NK-92 (cell line): ENCODE data around the gene ELMOD3.
"Not testable (repeated sequence)": the region's sequence is repeated elsewhere in the genome, so short reads cannot be mapped to it uniquely, and the experiment has no call there.

Source experiments
- DNase-seq: peaks from one replicate; lab custom pipeline; 2025; ENCODE audit not compliant: unreplicated experiment; lab: John Stamatoyannopoulos, UW

The ELMOD3 gene

GRCh38 chr2:85422072-85422457 lies 67.5 kb downstream of the ELMOD3 start:
- no peak for DNase-seq

- no peak for DNase-seq
Observed at GRCh38 chr2:85423525-85423924, 69.0 kb downstream of the ELMOD3 start.

- no peak for DNase-seq
Observed at GRCh38 chr2:85425588-85425987, 71.0 kb downstream of the ELMOD3 start.

DNA sequence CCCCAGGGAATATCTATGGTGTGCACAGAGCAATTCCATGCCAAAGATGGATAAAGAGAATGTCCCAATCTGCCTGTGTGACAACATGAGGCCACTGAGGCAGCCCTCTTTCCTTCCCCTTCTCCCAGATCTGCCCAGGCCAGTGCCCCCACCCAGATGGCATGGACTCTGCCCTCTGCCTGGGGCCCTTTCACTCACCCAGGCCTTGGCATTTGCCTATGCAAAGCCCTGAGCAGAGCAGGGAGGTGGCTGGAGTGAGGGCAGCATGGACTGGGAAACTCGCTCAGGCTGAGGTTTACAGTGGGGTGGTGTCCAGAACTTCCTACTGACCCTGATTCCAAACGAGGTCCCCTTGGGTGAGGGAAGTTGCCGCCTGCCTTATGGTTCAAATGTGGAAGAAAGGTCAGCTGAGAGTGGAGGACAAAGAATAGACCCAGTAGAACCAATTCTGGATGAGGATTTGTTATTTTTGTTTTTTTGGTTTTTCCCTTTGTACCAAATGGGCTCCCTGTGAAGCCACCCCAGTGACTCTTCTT lies 72.8 kb downstream of the ELMOD3 start:
- no peak for DNase-seq

- DNase-seq = no peak
Observed at GRCh38 chr2:85428343-85428881, 73.8 kb downstream of the ELMOD3 start.

DNA sequence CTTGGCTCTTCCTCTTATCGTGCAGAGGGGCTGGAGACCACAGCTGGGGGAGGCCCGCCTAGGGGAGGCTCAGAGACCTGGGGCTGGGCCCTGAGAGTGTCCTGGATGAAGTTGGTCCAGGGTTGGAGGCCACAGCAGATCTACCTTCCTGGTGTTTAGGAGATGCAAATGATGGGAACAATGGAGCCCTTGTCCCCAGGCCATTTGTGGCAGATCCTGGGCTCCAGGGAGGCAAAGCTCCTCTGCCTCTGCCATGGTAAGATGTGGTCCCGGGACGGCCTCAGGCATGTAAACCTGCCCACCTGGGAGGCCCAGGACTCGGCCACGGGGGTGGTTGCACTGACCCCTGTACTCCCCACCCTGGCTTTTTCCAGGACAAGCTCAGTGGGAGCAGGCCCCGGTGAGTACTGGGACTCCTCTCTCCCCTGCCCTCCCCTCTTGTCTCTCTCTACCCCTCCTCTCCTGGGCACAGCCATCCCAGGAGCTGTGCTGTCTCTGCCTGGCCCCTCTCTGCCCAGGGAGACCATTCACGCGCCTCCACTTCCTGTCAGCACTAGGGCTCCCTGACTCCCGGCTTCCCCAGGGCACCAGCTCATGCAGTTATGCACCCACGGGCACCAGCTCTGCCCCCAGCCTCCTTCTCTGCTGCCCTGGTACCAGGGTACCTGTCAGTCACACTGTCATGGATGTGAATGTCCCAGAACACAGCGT lies 74.8 kb downstream of the ELMOD3 start:
- DNase-seq = no peak

DNA sequence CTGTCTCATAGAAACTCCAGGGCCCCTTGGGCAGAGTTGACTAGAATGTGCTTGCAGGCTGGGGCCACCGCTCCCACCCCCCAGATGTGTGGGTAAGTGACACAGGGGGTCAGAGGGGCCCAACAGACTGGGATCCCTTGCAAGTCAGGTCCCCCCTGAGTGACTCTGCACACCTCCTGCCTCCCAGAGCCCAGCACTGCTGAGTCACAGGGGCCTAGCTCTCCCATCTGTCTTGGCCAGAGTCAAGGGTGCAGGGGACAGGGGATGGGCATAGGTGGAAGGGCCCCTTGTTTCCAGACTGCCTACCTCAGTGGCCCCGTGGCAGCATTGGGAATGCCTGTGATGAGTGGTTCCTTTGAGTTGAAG lies 75.3 kb downstream of the ELMOD3 start:
- no peak for DNase-seq

DNA sequence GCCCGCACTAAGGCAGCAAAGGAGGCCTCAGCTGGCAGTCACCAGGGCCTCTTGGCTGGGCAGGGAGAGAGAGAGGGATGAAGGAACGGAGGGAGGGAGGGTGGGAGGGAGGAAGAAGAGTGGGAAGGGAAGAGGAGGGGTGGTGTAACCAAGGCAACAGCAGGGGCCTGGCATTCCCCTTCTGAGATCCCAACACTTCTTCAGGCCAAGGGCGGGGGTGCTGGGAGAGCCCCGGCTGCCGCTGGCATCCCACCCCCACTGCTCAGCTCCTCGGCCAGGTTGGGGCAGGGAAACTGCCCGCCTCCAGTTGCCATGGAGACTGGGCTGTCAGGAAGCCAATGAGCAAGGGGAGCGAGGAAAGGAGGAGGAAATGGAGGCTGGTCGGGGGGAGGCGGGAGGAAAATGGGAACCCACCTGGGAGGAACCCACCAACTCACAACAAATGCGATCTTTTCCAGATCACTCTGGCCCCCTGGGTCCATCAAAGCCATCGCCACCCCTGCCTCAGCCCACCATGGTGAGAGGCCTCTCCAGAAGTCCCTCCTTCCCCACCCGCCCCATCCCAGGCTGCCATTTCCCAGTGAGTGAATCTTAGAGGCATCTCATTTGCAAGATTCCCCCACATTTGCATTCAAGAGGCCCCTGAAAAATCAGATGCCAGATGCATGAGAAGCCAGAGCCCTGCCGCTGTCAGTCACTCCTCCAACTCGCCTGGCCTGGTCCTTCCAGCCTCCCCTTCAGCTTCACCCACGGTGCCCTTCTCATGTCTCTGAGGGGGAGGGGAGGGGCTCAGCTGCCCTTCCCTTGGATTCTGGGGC lies 76.4 kb downstream of the ELMOD3 start:
- DNase-seq = no peak

DNA sequence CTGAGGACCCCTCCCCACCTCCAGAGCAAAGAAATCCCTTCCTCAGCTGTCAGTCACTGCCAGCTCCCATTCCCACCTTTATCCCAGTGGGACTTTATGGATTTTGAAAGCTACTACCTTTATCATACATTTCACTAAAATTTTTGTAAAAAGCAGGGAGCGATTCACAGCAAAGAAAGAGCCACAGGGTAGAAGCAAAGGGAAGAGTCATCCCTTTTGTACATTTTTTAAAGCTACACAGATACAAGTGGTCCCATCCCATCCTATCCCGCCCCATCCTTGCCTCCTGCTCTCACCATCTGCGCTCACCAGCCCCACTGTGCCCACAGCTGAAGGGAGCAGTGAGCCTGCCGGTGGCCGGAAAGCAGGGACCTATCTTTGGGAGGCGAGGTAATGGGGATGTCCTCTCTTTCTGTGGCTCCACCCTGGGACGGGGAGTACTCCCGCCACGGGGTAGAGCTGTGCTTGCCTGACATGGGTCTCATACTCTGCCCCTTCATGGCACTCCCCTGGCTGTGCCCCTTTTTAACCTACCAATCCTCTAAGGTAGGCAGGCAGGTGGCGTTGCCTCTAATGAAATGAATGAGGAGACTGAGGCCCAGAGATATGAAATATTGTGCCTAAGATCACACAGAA lies 77.1 kb downstream of the ELMOD3 start:
- no peak for DNase-seq

DNA sequence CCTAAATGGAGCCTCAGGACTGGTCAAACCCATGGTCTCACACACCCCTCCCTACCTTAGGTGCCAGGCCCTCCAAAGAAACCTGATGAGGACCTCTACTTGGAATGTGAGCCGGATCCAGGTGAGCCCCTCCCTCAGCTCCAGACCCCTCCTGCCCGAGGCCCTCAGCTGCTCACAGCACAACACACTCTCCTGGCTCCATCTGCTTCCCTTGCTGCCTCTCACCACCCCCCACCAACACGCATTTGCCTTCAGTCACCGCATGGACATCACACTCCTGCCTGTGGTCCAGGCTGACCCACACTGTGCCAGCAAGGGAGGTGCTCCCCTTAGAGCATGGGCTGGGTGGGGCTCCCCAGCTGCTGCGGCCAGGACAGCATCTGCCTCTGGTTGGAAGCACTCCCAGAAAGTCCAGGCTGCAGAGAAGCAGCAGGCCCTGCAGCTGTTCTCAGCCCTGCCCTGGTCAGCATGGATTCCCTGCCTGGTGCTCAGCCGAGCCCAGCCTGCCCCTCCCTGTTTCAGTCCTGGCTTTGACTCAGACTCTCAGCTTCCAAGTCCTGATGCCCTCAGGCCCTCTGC lies 79.0 kb downstream of the ELMOD3 start:
- DNase-seq = no peak

DNA sequence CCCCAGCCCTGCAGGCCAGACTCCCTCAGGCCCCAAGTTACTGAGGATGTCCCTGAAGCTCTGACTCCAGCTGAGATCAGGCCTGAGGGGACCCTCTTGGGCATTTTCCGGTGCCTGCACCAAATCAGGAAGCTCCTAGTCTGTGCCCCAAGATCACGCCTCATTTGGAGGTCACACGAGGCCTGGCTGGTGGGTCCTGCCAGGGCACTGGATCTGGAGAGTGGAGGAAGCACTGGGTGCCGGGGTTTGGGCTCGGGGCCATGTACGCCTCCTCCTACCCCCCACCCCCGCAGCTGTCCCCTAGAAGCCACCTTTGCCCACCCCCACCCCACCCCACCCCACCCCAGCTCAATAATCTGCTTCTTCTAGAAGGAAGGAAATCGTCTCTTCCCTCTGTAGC lies 80.1 kb downstream of the ELMOD3 start:
- DNase-seq = no peak

DNA sequence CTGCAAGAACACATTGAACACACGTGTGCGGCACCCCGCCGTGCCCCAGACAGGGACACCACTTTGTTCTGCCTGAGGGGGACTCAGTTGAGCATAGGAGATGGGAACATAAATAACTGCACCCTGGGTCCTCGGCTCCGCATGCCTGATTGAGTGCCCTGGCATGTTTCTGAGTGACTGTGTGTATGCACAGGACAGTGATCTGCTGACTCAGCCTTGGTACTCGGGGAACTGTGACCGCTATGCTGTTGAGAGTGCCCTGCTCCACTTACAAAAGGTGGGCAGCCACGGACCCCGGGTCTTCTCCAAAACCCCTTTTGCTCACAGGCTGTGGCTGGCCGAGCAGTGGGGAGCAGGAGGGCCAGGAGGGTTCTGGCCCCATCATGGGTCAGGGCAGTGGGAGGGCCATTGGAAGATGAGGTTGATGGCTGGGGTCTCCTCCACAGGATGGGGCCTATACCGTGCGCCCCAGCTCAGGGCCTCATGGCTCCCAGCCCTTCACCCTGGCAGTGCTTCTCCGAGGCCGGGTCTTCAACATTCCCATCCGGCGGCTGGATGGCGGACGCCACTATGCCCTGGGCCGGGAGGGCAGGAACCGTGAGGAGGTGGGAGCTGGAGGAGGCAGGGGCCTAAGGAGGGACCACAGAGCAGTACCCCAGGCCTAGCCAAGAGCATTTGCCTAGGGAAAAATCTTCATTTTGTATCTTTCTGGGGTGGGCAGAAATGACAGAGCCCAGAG lies 80.8 kb downstream of the ELMOD3 start:
- no peak for DNase-seq

DNA sequence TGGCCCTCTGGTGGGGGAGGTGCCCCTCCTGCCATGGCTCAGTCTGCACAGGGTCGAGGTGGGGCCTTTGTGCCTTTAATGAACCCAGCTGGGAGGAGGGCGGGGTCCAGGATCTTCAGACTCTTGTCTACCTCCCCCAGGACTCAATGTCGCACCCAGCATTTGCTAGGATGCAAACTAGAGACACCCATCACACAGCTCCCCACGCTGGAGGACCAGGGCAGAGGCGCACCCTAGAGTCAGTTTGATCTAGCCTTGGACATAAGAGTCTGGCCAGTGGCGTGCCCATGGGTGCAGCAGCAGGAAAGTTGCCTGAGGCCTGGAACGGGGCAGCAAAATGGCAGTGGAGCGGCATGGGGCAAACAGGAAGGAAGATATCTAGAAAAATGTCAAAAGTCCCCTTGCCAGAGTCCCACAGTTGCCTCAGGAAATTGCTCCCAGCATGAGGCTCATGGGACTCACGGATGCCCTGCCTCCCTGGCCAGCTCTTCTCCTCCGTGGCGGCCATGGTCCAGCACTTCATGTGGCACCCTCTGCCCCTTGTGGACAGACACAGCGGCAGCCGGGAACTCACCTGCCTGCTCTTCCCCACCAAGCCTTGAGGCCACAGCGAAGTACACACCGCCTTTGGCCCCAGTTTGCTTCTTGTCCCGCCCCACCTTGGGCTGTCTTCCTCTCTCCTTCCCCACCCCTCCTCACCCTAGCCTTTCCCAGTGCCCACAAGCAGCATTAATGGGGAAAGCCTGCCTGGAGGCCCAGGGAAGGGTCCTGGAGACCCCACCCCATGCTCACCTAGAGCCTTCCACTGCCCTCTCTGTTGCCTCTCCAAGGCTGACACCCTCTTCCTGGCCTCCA lies 81.6 kb downstream of the ELMOD3 start:
- DNase-seq = no peak

DNA sequence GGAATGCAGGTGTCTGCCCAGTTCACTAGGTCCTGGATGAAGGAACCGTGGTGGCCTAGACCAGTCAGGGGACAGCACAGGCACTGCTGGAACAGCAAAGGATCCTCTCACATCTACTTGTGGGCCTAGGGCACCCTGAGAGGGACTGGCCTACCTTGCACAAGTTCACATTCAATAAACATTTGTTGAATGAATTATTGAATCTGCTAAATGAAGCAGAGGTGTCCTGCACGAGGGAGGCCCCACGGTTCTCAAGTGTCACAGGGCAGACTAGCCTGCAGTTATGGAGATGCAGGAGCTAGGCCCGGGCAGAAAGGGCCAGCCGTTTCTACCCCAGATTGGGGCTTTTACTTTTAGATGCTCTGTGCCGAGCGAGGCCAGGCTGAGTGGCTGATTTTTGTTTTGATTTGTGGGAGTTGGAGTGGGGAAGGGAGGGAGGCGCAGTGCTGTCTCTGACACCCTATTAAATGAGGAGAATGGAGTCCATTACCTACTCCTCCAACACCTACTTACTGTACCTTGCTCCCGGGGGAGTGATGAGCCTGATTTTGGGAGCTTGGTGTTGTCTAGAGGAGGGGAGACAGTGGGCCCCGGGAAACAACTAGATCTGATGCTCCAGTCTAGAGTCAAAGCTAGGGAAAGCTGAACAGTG lies 82.4 kb downstream of the ELMOD3 start:
- no peak for DNase-seq

DNA sequence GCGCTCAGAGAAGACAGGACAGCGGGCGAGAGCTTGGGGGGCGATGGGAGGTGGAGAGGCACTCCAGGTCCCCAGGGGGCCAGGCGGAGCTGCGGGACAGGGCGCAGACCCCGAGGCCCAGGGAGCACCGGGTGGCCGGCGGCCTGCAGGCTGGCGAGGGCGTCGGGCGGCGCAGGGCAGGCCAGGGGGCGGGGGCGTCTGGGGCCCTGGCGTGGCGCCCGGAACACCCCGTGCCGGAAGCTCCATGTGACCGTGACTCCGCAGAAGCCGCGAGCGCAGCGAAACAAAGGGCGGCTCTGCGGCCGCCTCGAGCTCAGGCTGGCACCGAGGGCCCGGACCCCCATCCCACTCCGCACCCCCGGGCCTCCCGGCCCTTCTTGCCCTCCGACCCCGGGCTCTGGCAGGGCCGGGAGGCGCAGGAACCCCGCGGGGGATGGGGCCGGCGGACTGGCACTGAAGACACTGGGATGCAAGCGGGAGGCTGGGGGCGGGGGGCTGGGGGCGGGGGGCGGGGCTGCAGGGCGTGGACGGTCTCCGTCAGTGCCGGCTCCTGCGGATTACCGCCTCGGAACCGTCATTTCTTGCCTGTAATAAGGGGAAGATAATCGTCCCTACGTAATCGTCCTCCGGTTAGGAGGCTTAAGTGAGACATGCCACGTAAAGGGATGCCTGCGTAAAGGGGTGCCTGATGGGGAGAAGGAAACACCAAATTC lies 83.1 kb downstream of the ELMOD3 start:
- DNase-seq = no peak

GRCh38 chr2:85438201-85439024 lies 83.8 kb downstream of the ELMOD3 start:
- no peak for DNase-seq

DNA sequence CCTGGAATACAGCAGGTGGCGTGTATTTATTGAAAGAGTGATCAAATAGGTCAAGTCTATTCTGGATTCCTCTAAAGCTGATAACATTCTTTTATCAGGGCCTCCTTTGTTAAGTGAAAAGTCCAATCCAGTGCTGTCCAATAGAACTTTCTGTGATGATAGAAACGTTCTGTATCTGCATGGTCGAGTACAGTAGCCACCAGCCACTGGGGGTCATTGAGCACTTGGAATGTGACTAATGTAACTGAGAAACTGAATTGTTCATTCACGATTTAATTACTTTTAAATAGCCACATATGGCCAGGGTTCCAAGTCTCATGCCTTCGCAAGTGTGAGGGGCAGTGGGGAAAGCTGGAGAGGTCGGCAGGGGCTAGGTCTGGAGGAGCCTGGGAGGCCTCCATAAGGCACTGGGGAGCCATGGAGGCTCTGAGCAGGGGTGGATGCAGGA lies 84.5 kb downstream of the ELMOD3 start:
- no peak for DNase-seq

- DNase-seq = not testable (repeated sequence)
Observed at GRCh38 chr2:85439569-85439968, 85.0 kb downstream of the ELMOD3 start.
